Transverse colon (tissue), 4 donors: ENCODE measurements around the gene CAMK1G. TPM values are rescaled to one million over a fixed set of nuclear protein-coding genes. Genes with fewer than 3 reads are reported as not detected.

Experiments
- DNase-seq: peaks from one replicate; pipeline ENCODE4 v3.0.0-alpha.2; 2019
- H3K27ac ChIP-seq, 4 donors: fragments of 200-600 bp; sonication (generic); 2 replicates each; pipeline ENCODE4 v1.5.1; 2016 to 2018; ENCODE audit warnings: inconsistent platforms in 4 of 4
- H3K27me3 ChIP-seq: fragments of 200-600 bp; sonication (generic); 2 replicates; pipeline ENCODE4 v1.5.1; 2017; ENCODE audit warnings: inconsistent platforms
- H3K36me3 ChIP-seq, 4 donors: fragments of 200-600 bp; sonication (generic); 2 replicates each; pipeline ENCODE4 v1.5.1; 2017 to 2019; ENCODE audit warnings: inconsistent platforms in 4 of 4
- H3K4me1 ChIP-seq, 4 donors: fragments of 200-600 bp; sonication (generic); 2 replicates each; pipeline ENCODE4 v1.5.1; 2017 to 2020; ENCODE audit warnings: inconsistent platforms in 4 of 4
- H3K4me3 ChIP-seq, 4 donors: fragments of 200-600 bp; sonication (generic); 1 replicate in 1 of 4; 2 replicates in 3 of 4; pipeline versions ENCODE4 v1.5.1 to v1.6.1; 2017 to 2019; ENCODE audit warnings: inconsistent platforms in 4 of 4
- H3K9me3 ChIP-seq, 2 donors: fragments of 200-600 bp; sonication (generic); 2 replicates each; pipeline ENCODE4 v1.5.1; 2017 to 2019; ENCODE audit warnings: inconsistent platforms in 2 of 2
- EP300 ChIP-seq: sonication (generic); formaldehyde crosslinking; IDR thresholded peaks from one replicate; pipeline ENCODE4 v1.6.1; 2017; ENCODE audit warnings: antibody characterized with exemption, low read depth
- POLR2A ChIP-seq: fragments of 450-650 bp; IDR thresholded peaks from one replicate; pipeline ENCODE4 v1.6.1; 2016; ENCODE audit warnings: antibody characterized with exemption, mild to moderate bottlenecking, moderate library complexity
- POLR2AphosphoS5 ChIP-seq, 3 donors: sonication (generic); formaldehyde crosslinking; IDR thresholded peaks; one replicate each; pipeline ENCODE4 v1.6.1; 2016; ENCODE audit warnings: antibody characterized with exemption in 3 of 3
- WGBS, 2 donors: methylation state at CpG; one replicate each; pipeline ENCODE4 v1.1.5; 2018; ENCODE audit warnings: low coverage in 1 of 2; 5-methylcytosine and 5-hydroxymethylcytosine counted together
- in situ Hi-C, 4 donors: fragments of 200-750 bp; cut with MboI; loops; one replicate each; pipeline versions ENCODE4 v1.15.0 to v1.15.1; 2017; ENCODE audit warnings: low sequenced_read_pairs in 3 of 4, low pct_ligation_motif_present in 1 of 4, low pct_unique_long_range_greater_than_20kb in 1 of 4
- intact Hi-C: fragments of 100-400 bp; cut with DNase I; formaldehyde crosslinking; loops from one replicate; pipeline ENCODE4 v1.15.1; 2023; ENCODE audit warnings: low total_unique reads
- total RNA-seq, 4 donors: library from RNA; depleted of rRNA; stranded (reverse); fragments of >200 nt; gene quantifications; one replicate each; pipeline ENCODE4 v1.1.0, GENCODE V29; 2016
- TF ChIP-seq, protein P1 (sequence below), 5 experiments: fragments of 200-600 bp in 3 of 5; fragments of 450-650 bp in 2 of 5; sonication (generic) in 3 of 5; IDR thresholded peaks; 1 replicate in 2 of 5; 2 replicates in 3 of 5; pipeline ENCODE4 v1.5.1; 2016 to 2017; ENCODE audit warnings: antibody characterized with exemption in 5 of 5, inconsistent platforms in 3 of 5, mild to moderate bottlenecking in 2 of 5, moderate library complexity in 1 of 5

Gene CAMK1G
- total RNA-seq, 4 donors from 2014 or later = not detected

DNA sequence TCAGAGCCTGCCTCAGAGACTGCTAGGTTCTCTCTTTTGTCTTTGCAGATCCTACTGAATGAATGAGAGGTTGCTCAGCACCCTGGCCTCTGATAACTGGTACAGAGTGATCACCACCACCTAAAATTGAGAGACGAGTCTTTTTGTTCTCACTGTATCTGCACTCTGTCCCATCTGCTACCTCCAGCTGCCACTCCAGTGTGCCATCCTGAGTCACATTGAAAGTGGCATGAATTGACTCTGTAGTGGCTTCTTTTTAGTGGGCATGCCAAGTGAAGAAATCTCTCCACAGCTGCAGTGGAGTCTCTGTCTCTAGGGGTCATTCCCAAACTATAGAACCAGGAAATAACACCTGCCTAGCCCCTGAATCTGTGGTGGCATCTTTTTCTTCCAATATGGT, 14.7 kb downstream of the CAMK1G start:
- 88% methylated on average over 1 of the region's 1 CpG; no CpG with 5 or more reads in 1 of the 2 donors for WGBS, 2 donors
- Histone ChIP-seq H3K9me3 (no peaks in the 10 kb centered on the region), H3K27ac (no peak overlapping the region), H3K4me1 (no peaks in the 10 kb centered on the region), H3K36me3 (no peaks in the 10 kb centered on the region), H3K27me3 (peaks cover 2% of the 10 kb centered on the region), H3K4me3 (no peak overlapping the region)
- DNase-seq = no peak
- TF ChIP-seq POLR2A (no peak), POLR2AphosphoS5 (IDR thresholded peaks at IDR 0.05) (no peak)
- intact Hi-C loops (no loop called here), in situ Hi-C loops (no loop called here)

DNA sequence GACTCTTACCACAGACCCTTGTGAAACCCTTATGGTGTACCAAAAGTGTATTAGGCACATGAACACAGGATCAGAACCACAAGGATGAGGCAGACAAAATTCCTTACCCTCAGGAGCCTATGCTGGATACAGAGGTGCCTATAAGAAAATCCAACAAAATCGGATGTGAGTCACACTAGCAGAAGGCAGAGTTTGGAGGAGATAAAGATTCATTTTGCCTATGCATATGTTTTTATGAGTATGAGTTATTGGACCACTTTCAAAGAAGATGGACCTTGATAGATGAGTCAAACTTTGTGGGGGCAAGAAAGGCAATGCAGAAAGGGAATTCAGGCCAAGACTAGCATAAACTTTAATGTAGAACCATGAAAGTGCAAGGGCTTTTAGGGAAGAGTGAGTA, 17.0 kb downstream of the CAMK1G start:
- Histone ChIP-seq H3K36me3 (no peaks in the 10 kb centered on the region), H3K27me3 (peaks cover 2% of the 10 kb centered on the region), H3K9me3 (no peaks in the 10 kb centered on the region), H3K27ac (no peak overlapping the region), H3K4me3 (no peak overlapping the region), H3K4me1 (no peaks in the 10 kb centered on the region)
- in situ Hi-C loops (no loop called here), intact Hi-C loops (no loop called here)
- 80 to 81% methylated on average over 1 of the region's 1 CpG for WGBS, 2 donors
- DNase-seq = no peak
- TF ChIP-seq, protein P1, sequence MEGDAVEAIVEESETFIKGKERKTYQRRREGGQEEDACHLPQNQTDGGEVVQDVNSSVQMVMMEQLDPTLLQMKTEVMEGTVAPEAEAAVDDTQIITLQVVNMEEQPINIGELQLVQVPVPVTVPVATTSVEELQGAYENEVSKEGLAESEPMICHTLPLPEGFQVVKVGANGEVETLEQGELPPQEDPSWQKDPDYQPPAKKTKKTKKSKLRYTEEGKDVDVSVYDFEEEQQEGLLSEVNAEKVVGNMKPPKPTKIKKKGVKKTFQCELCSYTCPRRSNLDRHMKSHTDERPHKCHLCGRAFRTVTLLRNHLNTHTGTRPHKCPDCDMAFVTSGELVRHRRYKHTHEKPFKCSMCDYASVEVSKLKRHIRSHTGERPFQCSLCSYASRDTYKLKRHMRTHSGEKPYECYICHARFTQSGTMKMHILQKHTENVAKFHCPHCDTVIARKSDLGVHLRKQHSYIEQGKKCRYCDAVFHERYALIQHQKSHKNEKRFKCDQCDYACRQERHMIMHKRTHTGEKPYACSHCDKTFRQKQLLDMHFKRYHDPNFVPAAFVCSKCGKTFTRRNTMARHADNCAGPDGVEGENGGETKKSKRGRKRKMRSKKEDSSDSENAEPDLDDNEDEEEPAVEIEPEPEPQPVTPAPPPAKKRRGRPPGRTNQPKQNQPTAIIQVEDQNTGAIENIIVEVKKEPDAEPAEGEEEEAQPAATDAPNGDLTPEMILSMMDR (IDR thresholded peaks at IDR 0.05) = no peak
- TF ChIP-seq POLR2A = no peak

DNA sequence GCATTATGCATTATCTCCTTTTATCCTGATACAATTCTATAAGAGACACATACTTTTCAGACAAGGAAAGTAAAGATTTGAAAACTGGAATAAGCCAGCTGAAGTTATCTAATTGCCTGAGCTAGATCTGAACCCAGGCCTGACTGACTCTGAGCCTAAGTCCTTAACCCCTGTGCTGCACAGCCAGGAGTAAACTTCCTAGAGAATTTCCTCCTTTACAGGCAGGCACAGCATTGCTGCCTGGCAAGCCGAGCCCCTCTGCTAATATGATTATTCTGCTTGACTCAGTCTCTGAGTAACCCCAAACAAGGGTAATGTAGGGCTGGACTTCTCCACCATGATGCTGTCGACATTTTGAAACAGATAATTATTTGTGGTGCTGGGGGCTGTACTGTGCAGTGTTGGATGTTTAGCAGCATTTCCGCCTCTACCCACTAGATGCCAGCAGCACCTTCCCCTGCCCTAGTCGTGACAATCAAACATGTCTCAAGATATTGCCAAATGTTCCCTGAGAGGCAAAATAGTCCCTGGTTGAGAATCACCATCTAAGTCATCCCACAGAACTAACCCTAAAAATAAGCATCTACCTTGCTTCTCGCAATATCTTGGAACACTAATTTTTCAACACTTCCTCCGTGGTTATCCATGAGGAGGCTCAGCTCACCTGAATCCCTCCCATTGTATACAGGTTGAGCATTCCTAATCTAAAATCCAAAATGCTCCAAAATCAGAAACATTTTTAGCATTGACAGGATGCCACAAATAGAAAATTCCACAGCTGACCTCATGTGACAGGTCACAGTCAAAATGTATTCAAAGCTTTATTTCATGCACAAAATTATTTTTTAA, 18.5 kb downstream of the CAMK1G start:
- Histone ChIP-seq H3K9me3 (no peaks in the 10 kb centered on the region), H3K36me3 (no peaks in the 10 kb centered on the region), H3K4me3 (no peak overlapping the region), H3K27me3 (peaks cover 2% of the 10 kb centered on the region), H3K27ac (no peak overlapping the region), H3K4me1 (no peaks in the 10 kb centered on the region)
- in situ Hi-C loops (no loop called here), intact Hi-C loops (no loop called here)
- DNase-seq = peak; percentile 35
- TF ChIP-seq, protein P1 (IDR thresholded peaks at IDR 0.05) = peak; percentile 51 to 70 (median 60)
- TF ChIP-seq POLR2A = no peak
- no peak for TF ChIP-seq EP300
- WGBS, 2 donors = 41 to 86% methylated on average over 1 to 6 of the region's 6 CpGs

DNA sequence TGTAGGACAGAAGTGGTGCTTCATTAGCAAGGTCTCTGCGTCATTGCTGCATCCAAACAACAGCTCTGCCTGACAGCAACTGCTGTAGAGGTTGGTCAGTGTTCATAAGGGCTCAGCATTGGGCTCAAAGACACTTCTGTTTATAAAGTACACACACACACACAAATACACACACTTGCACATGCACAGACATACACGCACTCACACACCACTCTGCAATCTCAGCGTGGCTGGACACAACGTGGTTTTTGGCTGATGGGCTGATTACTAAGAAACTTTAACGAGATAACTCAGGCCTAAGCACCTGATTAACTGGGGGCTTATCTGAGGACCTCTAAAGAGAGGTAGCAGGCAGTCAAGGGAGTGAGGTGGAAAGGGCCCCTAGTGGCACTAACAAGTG, 20.4 kb downstream of the CAMK1G start:
- H3K4me1 ChIP-seq = no peaks in the 10 kb centered on the region
- no peak for DNase-seq
- H3K27me3 ChIP-seq = peaks cover 2% of the 10 kb centered on the region
- WGBS, 2 donors = 80 to 87% methylated on average over 2 to 5 of the region's 5 CpGs
- in situ Hi-C loops (no loop called here), intact Hi-C loops (no loop called here)
- no peak overlapping the region for H3K27ac ChIP-seq
- no peaks in the 10 kb centered on the region for H3K36me3 ChIP-seq
- no peaks in the 10 kb centered on the region for H3K9me3 ChIP-seq
- H3K4me3 ChIP-seq = no peak overlapping the region
- TF ChIP-seq POLR2A (no peak), EP300 (no peak), POLR2AphosphoS5 (IDR thresholded peaks at IDR 0.05) (no peak)
- TF ChIP-seq, protein P1 (IDR thresholded peaks at IDR 0.05) = no peak
